ENCODE results near the gene CCDC157.

CCDC157 gene

DNA sequence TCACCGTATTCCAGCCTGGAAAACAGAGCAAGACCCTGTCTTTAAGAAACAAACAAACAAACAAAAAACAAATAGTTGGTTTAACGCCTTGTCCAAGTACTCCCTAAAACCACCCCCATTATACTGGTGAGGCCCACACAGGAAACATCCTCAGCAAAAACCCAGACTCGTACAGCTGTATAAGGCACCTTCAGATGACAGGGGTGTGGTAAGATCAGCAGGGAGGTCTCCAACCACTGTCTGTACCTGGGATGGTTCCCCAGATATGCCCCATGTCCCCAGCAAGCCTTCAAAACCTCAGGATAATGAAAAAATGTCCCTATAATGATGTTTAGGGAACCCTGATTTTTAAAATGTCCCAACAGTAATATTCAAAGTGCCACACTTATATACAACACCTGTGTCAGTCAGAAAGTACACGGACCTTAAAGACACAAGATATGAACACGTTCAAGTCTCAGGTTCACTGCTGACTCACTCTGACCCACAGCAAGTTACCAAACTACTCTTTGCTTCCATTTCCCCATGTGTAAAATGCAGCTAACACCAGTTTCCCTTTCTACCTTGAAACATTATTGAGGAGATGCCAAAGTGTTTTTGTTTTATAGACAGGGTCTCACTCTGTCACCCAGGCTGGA lies 9.4 kb upstream of the CCDC157 start:
- TF ChIP-seq, protein P1, sequence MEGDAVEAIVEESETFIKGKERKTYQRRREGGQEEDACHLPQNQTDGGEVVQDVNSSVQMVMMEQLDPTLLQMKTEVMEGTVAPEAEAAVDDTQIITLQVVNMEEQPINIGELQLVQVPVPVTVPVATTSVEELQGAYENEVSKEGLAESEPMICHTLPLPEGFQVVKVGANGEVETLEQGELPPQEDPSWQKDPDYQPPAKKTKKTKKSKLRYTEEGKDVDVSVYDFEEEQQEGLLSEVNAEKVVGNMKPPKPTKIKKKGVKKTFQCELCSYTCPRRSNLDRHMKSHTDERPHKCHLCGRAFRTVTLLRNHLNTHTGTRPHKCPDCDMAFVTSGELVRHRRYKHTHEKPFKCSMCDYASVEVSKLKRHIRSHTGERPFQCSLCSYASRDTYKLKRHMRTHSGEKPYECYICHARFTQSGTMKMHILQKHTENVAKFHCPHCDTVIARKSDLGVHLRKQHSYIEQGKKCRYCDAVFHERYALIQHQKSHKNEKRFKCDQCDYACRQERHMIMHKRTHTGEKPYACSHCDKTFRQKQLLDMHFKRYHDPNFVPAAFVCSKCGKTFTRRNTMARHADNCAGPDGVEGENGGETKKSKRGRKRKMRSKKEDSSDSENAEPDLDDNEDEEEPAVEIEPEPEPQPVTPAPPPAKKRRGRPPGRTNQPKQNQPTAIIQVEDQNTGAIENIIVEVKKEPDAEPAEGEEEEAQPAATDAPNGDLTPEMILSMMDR (IDR thresholded peaks at IDR 0.05): no peak
- no peak for TF ChIP-seq ZFX (IDR thresholded peaks at IDR 0.05; ENCODE audit: borderline replicate concordance)
- H3K27ac ChIP-seq: no peak overlapping the region

DNA sequence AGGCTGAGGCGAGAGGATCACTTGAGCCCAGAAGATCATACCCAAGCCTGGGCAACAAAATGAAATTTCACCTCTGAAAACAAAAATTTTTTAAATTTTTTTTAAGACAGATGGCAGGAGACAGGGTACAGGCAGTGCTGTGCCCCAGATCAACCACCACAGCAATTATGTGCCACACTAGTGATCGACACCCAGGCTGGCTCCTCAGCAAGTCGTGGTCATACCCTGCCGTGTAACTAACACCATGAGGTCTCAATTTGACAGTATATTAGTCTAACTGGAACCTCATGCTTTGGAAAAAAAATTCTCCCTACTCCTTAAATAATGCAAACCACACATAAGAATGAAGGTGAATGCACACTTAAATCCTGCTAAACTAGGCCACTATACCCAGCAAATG lies 8.4 kb upstream of the CCDC157 start:
- no peak overlapping the region for H3K27ac ChIP-seq
- TF ChIP-seq, protein P1 (IDR thresholded peaks at IDR 0.05): no peak
- TF ChIP-seq ZFX (IDR thresholded peaks at IDR 0.05; ENCODE audit: borderline replicate concordance): no peak

DNA sequence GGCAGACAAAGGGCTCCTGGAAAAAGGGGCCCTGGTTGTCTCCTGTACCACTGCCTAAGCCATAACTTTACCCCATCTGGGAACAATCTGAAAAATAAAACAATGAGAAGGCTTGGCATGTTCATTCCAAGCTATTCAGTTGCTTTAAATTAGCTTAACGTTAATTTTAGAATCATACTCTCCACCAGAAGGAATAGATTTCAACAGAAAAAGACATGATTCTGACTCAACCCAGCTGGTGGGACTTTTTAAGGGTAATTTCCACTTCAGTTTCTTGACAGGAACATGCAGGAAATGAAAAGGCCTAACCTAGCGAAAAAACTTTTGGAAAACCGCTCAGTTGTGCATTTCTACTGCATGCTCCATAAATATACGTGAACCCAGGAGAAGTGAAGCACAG lies 8.0 kb upstream of the CCDC157 start:
- no peak overlapping the region for H3K27ac ChIP-seq

GRCh38 chr22:30351226-30351625 lies 5.6 kb upstream of the CCDC157 start:
- H3K27ac ChIP-seq: no peak overlapping the region
- no peak for TF ChIP-seq ZFX (IDR thresholded peaks at IDR 0.05; ENCODE audit: borderline replicate concordance)
- TF ChIP-seq, protein P1 (IDR thresholded peaks at IDR 0.05): no peak

More for the DNA sequence above, 8.0 kb upstream of the CCDC157 start:
- TF ChIP-seq, protein P1 (IDR thresholded peaks at IDR 0.05): no peak
- no peak for TF ChIP-seq ZFX (IDR thresholded peaks at IDR 0.05; ENCODE audit: borderline replicate concordance)

- no peak overlapping the region for H3K27ac ChIP-seq
- TF ChIP-seq, protein P1 (IDR thresholded peaks at IDR 0.05): no peak
- no peak for TF ChIP-seq ZFX (IDR thresholded peaks at IDR 0.05; ENCODE audit: borderline replicate concordance)
Measured at GRCh38 chr22:30354644-30355043, 2.2 kb upstream of the CCDC157 start.

DNA sequence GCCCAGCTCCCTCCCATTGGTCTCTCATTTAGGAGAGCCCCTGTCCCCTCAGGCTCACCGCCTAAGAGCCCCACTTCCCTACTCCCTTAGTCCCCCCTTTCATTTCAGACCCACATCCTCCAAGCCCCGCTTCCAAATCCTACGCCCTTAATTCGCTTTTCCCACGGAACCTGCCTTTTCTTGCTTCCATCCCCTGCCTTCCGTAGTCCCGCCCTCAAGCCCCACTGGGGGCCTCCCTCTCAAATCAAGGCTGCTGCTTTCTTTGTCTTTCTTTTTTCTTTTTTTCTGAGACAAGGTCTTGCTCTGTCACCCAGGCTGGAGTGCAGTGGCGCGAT lies 396 bp downstream of the CCDC157 start:
- peak overlapping the region; percentile 83 for H3K27ac ChIP-seq
- TF ChIP-seq ZFX (IDR thresholded peaks at IDR 0.05; ENCODE audit: borderline replicate concordance): no peak
- TF ChIP-seq, protein P1 (IDR thresholded peaks at IDR 0.05): no peak

DNA sequence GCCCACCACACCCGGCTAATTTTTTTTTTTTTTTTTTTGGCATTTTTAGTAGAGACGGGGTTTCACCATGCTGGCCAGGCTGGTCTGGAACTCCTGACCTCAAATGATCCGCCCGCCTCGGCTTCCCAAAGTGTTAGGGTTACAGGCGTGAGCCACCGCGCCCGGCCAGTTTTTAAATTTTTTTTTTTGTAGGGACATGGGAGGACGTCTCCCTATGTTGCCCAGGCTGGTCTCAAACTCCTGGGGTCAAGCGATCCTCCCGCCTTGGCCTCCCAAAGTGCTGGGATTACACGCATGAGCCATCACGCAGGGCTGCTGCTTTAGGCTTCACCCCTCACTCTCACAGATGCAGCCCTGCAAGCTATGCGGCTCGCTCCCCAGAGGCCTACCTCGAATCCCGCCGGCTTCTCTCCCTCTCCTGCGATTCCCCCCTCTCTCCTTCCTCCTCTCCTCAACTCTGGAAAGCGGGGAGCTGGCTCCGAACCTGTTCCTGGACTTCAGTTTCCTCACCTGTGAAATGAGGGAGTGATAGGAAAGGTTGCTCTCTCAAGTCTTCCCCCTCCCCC lies 926 bp downstream of the CCDC157 start:
- TF ChIP-seq ZFX (IDR thresholded peaks at IDR 0.05; ENCODE audit: borderline replicate concordance): no peak
- TF ChIP-seq, protein P1 (IDR thresholded peaks at IDR 0.05): no peak

More for the DNA sequence above, 926 bp downstream of the CCDC157 start:
- no peak overlapping the region for H3K27ac ChIP-seq
